Osteoblast (primary cell): ENCODE results near the gene WDR47. TPM values are rescaled to one million over a fixed set of nuclear protein-coding genes. Genes with fewer than 3 reads are reported as not detected.

Experiments
- DNase-seq: peaks from one replicate; pipeline ENCODE4 v3.0.0; 2011; ENCODE audit warnings: low spot score, mixed read lengths; ENCODE audit not compliant: insufficient read length; ENCODE audit errors: missing footprints
- H2AFZ ChIP-seq: 2 replicates; pipeline ENCODE4 v1.6.0; 2011; ENCODE audit warnings: mild to moderate bottlenecking, low read length
- H3K27ac ChIP-seq: 2 replicates; pipeline ENCODE4 v1.5.1; 2011; ENCODE audit warnings: mild to moderate bottlenecking, low read depth, low read length, moderate library complexity
- H3K27me3 ChIP-seq: 2 replicates; pipeline ENCODE4 v1.6.0; 2012; ENCODE audit warnings: mild to moderate bottlenecking, control low read depth, inconsistent platforms, low read length, moderate library complexity; ENCODE audit not compliant: insufficient read depth
- H3K36me3 ChIP-seq: 2 replicates; pipeline ENCODE4 v1.5.1; 2011; ENCODE audit warnings: mild to moderate bottlenecking, low read length, control low read depth, moderate library complexity; ENCODE audit not compliant: insufficient read depth
- H3K4me1 ChIP-seq: 2 replicates; pipeline ENCODE4 v1.5.1; 2011; ENCODE audit warnings: mild to moderate bottlenecking, low read length, control low read depth, moderate library complexity; ENCODE audit not compliant: insufficient read depth
- H3K4me2 ChIP-seq: 2 replicates; pipeline ENCODE4 v1.6.0; 2011; ENCODE audit warnings: mild to moderate bottlenecking, low read length; ENCODE audit not compliant: insufficient read depth
- H3K4me3 ChIP-seq: fragments of 200-600 bp; sonication (generic); 3 replicates; pipeline ENCODE4 v1.5.1; 2012; ENCODE audit warnings: mild to moderate bottlenecking, low read length, inconsistent platforms; ENCODE audit not compliant: insufficient read depth
- H3K79me2 ChIP-seq: 2 replicates; pipeline ENCODE4 v1.6.0; 2012; ENCODE audit warnings: mild to moderate bottlenecking, low read length, control low read depth, inconsistent platforms; ENCODE audit not compliant: insufficient read depth
- H3K9me3 ChIP-seq: 2 replicates; pipeline ENCODE4 v1.5.1; 2011; ENCODE audit warnings: low read depth, low read length, control low read depth
- H4K20me1 ChIP-seq: 2 replicates; pipeline ENCODE4 v1.6.0; 2012; ENCODE audit warnings: mild to moderate bottlenecking, low read length, control low read depth; ENCODE audit not compliant: insufficient read depth
- CTCF ChIP-seq: IDR thresholded peaks from 2 replicates; pipeline ENCODE4 v1.5.1; 2011; ENCODE audit warnings: mild to moderate bottlenecking, low read depth, low read length, moderate library complexity; ENCODE audit errors: extremely low read depth
- total RNA-seq: library from RNA; depleted of rRNA; stranded (reverse); fragments of >200 nt; gene quantifications from 2 replicates; pipeline ENCODE4 v1.2.3, GENCODE V29; 2012

The WDR47 gene
- total RNA-seq, 1 donor: 20.6 TPM

GRCh38 chr1:109050228-109050995 is 8.5 kb upstream of the WDR47 start:
- Histone ChIP-seq H3K9me3 (no peaks in the 10 kb centered on the region), H3K27ac (no peak overlapping the region), H3K4me3 (no peak overlapping the region), H3K4me2 (no peak overlapping the region), H3K4me1 (no peaks in the 10 kb centered on the region), H3K79me2 (no peaks in the 10 kb centered on the region), H3K36me3 (no peaks in the 10 kb centered on the region), H3K27me3 (no peaks in the 10 kb centered on the region), H4K20me1 (no peaks in the 10 kb centered on the region), H2AFZ (no peak overlapping the region)
- DNase-seq: no peak
- no peak for TF ChIP-seq CTCF

- Histone ChIP-seq H3K4me3 (no peak overlapping the region), H3K27ac (no peak overlapping the region), H3K4me1 (no peaks in the 10 kb centered on the region), H3K4me2 (no peak overlapping the region), H3K9me3 (no peaks in the 10 kb centered on the region), H2AFZ (no peak overlapping the region), H3K79me2 (no peaks in the 10 kb centered on the region), H3K27me3 (no peaks in the 10 kb centered on the region), H4K20me1 (no peaks in the 10 kb centered on the region), H3K36me3 (no peaks in the 10 kb centered on the region)
- DNase-seq: no peak
- TF ChIP-seq CTCF: no peak
These were observed 6.4 kb upstream of the WDR47 start for GRCh38 chr1:109048335-109048734.

GRCh38 chr1:109047339-109047738 is 5.4 kb upstream of the WDR47 start:
- Histone ChIP-seq H3K27ac (no peak overlapping the region), H3K27me3 (no peaks in the 10 kb centered on the region), H4K20me1 (no peaks in the 10 kb centered on the region), H3K9me3 (no peaks in the 10 kb centered on the region), H2AFZ (no peak overlapping the region), H3K4me3 (no peak overlapping the region), H3K4me2 (no peak overlapping the region), H3K4me1 (no peaks in the 10 kb centered on the region), H3K36me3 (no peaks in the 10 kb centered on the region), H3K79me2 (no peaks in the 10 kb centered on the region)
- TF ChIP-seq CTCF: no peak
- DNase-seq: no peak

GRCh38 chr1:109046671-109047070 is 4.8 kb upstream of the WDR47 start:
- no peak for DNase-seq
- Histone ChIP-seq H3K4me3 (no peak overlapping the region), H4K20me1 (no peaks in the 10 kb centered on the region)

More at GRCh38 chr1:109046671-109047070, 4.8 kb upstream of the WDR47 start:
- no peak for TF ChIP-seq CTCF
- Histone ChIP-seq H3K9me3 (no peaks in the 10 kb centered on the region), H3K4me1 (no peaks in the 10 kb centered on the region), H3K27ac (no peak overlapping the region), H3K4me2 (no peak overlapping the region), H3K36me3 (no peaks in the 10 kb centered on the region), H2AFZ (no peak overlapping the region), H3K79me2 (no peaks in the 10 kb centered on the region), H3K27me3 (no peaks in the 10 kb centered on the region)
